Epithelial cell of esophagus (primary cell): Measurements from ENCODE around the gene PLEKHA4.

Experiments used
- DNase-seq: peaks from one replicate; pipeline ENCODE4 v3.0.0; 2010; ENCODE audit warnings: low read depth
- H3K4me3 ChIP-seq: 2 replicates; pipeline ENCODE4 v1.5.1; 2011; ENCODE audit warnings: mild to moderate bottlenecking, low read length, control low read depth
- TF ChIP-seq, protein P1 (sequence below): IDR thresholded peaks from 2 replicates; pipeline ENCODE4 v1.5.1; 2011; ENCODE audit warnings: low read depth, mild to moderate bottlenecking, low read length, control low read depth, inconsistent platforms; ENCODE audit not compliant: insufficient read depth; ENCODE audit errors: missing control alignments

The PLEKHA4 gene

DNA sequence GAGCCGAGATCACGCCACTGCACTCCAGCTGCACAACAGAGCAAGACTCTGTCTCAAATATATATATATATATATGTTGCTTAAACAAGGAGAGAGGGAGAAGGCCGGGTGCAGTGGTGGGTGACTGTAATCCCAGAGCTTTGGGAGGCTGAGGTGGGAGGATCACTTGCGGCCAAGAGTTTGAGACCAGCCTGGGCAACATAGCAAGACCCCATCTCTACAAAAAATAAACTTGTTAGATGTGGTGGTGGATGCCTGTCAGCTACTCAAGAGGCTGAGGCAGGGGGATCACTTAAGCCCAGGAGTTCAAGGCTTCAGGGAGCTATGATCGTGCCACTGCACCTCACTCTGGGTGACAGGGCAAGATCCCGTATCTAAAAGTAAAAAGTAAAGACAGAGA lies 26.8 kb downstream of the PLEKHA4 start:
- TF ChIP-seq, protein P1, sequence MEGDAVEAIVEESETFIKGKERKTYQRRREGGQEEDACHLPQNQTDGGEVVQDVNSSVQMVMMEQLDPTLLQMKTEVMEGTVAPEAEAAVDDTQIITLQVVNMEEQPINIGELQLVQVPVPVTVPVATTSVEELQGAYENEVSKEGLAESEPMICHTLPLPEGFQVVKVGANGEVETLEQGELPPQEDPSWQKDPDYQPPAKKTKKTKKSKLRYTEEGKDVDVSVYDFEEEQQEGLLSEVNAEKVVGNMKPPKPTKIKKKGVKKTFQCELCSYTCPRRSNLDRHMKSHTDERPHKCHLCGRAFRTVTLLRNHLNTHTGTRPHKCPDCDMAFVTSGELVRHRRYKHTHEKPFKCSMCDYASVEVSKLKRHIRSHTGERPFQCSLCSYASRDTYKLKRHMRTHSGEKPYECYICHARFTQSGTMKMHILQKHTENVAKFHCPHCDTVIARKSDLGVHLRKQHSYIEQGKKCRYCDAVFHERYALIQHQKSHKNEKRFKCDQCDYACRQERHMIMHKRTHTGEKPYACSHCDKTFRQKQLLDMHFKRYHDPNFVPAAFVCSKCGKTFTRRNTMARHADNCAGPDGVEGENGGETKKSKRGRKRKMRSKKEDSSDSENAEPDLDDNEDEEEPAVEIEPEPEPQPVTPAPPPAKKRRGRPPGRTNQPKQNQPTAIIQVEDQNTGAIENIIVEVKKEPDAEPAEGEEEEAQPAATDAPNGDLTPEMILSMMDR = no peak

DNA sequence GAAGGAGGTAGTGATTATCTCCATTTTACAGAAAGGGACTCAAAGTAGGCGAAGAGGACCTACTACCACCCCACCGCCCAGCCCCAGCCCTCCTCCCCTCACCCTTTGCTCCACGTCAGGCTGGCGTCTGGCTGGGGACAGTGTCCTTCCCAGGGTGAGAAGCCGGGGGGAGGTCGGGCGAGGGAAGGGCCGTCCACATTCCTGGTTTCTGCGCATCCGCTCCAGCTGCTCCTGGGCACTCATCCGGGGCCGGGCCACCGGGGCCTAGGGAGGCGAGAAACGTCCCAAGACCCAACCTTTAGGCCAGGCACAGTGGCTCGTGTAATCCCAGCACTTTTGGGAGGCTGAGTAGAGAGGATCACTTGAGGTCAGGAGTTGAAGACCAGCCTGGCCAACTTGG lies 27.4 kb downstream of the PLEKHA4 start:
- no peak for DNase-seq
- TF ChIP-seq, protein P1 = no peak
- no peak overlapping the region for H3K4me3 ChIP-seq

More for the DNA sequence above, 26.8 kb downstream of the PLEKHA4 start:
- H3K4me3 ChIP-seq = no peak overlapping the region
- no peak for DNase-seq

DNA sequence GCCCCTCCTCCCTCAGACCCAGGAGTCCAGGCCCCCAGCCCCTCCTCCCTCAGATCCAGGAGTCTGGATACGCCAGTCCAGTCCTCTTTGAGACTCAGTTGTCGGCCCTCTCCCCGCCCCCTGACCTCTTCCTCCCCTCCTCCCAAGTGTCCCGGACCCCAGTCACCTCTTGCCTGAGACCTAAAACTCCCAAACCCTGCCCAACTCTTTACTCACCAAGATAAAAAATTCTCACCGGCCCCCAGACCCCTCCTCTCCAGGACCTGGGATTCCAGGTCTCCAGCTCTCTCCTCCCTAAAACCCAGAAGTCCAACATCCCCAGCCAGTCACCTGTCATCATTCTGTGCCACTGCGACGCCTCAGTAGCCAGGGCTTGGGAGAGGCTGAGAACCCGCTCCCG lies 30.7 kb downstream of the PLEKHA4 start:
- H3K4me3 ChIP-seq = no peak overlapping the region
- DNase-seq = no peak
- TF ChIP-seq, protein P1 = no peak

DNA sequence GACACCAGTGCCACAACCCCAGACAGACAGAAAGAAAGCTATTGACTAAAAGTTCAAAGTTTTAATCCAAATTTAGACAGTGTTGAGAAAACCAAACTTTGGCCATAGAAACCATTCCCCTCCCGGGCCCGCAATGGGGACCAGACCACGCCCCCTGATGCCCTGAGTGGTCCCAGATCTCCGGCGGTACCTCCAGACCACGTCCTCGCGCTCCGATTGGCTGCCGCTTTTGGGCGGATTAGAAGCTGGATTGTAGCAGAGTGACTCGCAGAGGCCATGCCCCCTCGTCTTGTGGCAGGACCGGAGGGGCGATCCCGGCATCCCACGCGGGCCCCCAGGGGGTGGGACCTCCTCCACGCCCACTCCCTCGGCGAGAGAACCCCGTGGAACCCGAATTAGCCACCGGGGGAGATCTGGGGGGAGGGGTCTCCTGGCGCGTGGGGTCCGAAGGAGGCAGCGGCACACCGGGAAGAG lies 31.3 kb downstream of the PLEKHA4 start:
- peak; percentile 65 for DNase-seq
- H3K4me3 ChIP-seq = peak overlapping the region; percentile 2
- TF ChIP-seq, protein P1 = no peak

DNA sequence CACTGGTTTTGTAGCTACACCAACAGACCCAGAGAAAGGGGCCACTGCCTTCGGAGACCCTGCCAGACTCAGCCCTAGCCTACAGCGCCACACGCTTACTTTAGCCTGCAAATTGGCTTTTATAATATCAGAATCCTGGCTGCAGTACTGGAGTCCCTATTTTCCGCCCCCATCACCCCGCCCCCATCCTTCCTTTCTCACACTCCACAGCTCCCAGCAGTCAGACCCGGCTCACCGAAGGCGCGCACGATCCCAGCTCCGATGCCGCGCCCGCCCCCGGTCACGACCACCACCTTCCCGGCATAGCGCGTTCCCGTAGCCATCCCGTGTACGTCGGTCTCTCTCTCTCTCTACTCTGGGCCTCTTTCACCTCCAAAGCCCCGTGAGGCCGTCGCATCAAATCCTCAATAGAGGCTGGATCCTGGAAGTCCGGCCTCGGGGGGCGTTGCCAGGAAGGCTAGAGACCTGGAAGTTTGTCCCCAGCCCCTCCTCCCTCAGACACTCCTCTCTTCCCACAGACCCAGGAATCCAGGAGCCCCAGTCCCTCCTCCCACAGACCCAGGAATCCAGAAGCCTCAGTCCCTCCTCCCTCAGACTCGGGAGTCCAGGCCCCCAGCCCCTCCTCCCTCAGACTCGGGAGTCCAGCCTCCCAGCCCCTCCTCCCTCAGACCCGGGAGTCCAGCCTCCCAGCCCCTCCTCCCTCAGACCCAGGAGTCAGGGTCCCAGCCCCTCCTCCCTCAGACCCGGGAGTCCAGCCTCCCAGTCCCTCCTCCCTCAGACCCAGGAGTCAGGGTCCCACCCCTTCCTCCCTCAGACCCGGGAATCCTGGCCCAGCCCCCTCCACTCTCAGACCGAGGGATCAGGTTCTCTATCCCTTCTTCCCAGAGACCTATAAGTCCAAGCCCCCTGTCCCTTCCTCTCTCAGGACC lies 32.1 kb downstream of the PLEKHA4 start, which contains the start of gene HSD17B14:
Gene HSD17B14 (minus strand): TSS at position 403 of the 929 bp plus-strand sequence. CDS start 80 bp downstream, at position 323.
- no peak for DNase-seq
- TF ChIP-seq, protein P1 = no peak
- peak within 1 kb of the TSS; percentile 30 for H3K4me3 ChIP-seq

DNA sequence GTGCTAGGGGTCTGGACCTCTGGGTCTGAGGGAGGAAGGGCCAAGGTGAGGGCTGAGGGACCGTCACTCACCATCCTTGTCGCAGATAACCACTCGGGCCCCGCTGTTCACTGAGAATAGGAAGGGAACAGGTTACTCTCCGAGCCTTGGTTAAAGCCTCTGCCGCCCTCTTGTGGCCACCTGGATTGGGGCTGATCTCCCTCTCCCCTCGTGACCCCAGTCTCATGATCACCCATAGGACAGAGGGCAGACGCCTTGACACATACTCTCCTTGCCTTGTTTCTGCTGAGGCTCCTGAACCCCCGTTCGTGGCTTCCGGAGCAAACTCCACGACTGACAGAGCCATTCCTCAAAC lies 32.7 kb downstream of the PLEKHA4 start:
- peak overlapping the region; percentile 30 for H3K4me3 ChIP-seq
- TF ChIP-seq, protein P1 = peak; percentile 96
- peak; percentile 86 for DNase-seq
